ENCODE results near the gene ASTN2.

ASTN2 gene

GRCh38 chr9:117180896-117181445 is 233.9 kb downstream of the ASTN2 start:
- DNase-seq: no peak

- peak in 37 of 56 donors; percentile 3 to 64 (median 23) for DNase-seq
Observed at GRCh38 chr9:117178596-117179375, 236.1 kb downstream of the ASTN2 start.

GRCh38 chr9:117170567-117170966 is 244.3 kb downstream of the ASTN2 start:
- DNase-seq: no peak

- DNase-seq: no peak
Observed at GRCh38 chr9:117169089-117169621, 245.7 kb downstream of the ASTN2 start.

- no peak for DNase-seq
Observed at GRCh38 chr9:117164512-117164911, 250.3 kb downstream of the ASTN2 start.

GRCh38 chr9:117160254-117160653 is 254.6 kb downstream of the ASTN2 start:
- DNase-seq: no peak

- DNase-seq: no peak
Observed at GRCh38 chr9:117156771-117157535, 257.9 kb downstream of the ASTN2 start.

GRCh38 chr9:117156144-117156688 is 258.6 kb downstream of the ASTN2 start:
- DNase-seq: no peak

- peak in 1 of 56 donors; percentile 3 for DNase-seq
Observed at GRCh38 chr9:117153021-117153420, 261.8 kb downstream of the ASTN2 start.

GRCh38 chr9:117151716-117152115 is 263.1 kb downstream of the ASTN2 start:
- DNase-seq: no peak

- no peak for DNase-seq
Observed at GRCh38 chr9:117149996-117150395, 264.9 kb downstream of the ASTN2 start.

- peak in 1 of 56 donors; percentile 1 for DNase-seq
Observed at GRCh38 chr9:117145811-117146490, 268.9 kb downstream of the ASTN2 start.

GRCh38 chr9:117145081-117145480 is 269.8 kb downstream of the ASTN2 start:
- DNase-seq: no peak

- no peak for DNase-seq
Observed at GRCh38 chr9:117138231-117138630, 276.6 kb downstream of the ASTN2 start.

- DNase-seq: no peak
Observed at GRCh38 chr9:117136461-117136860, 278.4 kb downstream of the ASTN2 start.

- DNase-seq: no peak
Observed at GRCh38 chr9:117135501-117136098, 279.3 kb downstream of the ASTN2 start.

GRCh38 chr9:117134826-117135500 is 279.9 kb downstream of the ASTN2 start:
- DNase-seq: no peak

- no peak for DNase-seq
Observed at GRCh38 chr9:117126871-117127270, 288.0 kb downstream of the ASTN2 start.

- DNase-seq: no peak
Observed at GRCh38 chr9:117125531-117125930, 289.3 kb downstream of the ASTN2 start.

- no peak for DNase-seq
Observed at GRCh38 chr9:117123729-117124128, 291.1 kb downstream of the ASTN2 start.
